HG02981 (cell line): ENCODE data around the gene NR2C1.
"Not testable (repeated sequence)": the region's sequence is repeated elsewhere in the genome, so short reads cannot be mapped to it uniquely, and the experiment has no call there.

ENCODE experiments used
- ATAC-seq: cut with Tn5 transposase; IDR thresholded peaks from one replicate; pipeline ENCODE4 v1.9.1; 2021; ENCODE audit warnings: mild to moderate bottlenecking, moderate library complexity; ENCODE audit not compliant: unreplicated experiment

The NR2C1 gene

GRCh38 chr12:95072900-95073697, at the start of gene NR2C1:
TSS of gene NR2C1 (minus strand) at chr12:95073618. CDS start at chr12:95067384, 6,234 bp downstream.
- peak; percentile 96 for ATAC-seq

DNA sequence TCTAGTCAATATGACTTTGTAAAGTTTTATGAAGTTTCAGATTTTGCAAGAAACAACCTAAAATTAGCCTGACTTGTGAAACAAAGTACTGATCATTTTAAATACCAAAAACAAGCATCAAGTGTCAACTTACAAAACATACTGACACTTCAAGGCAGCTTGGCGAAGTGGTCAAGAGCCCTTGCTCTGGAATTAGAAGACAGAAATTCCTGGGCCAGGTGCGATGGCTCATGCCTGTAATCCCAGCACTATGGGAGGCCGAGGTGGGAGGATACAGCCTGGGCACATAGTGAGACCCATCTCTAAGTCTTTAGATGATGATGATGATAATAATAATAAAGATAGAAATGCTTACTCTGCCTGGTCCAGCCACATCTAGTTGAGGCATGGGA, 45.4 kb upstream of the NR2C1 start:
- ATAC-seq: no peak

- ATAC-seq: no peak
Observed at GRCh38 chr12:95118138-95118787, 44.8 kb upstream of the NR2C1 start.

DNA sequence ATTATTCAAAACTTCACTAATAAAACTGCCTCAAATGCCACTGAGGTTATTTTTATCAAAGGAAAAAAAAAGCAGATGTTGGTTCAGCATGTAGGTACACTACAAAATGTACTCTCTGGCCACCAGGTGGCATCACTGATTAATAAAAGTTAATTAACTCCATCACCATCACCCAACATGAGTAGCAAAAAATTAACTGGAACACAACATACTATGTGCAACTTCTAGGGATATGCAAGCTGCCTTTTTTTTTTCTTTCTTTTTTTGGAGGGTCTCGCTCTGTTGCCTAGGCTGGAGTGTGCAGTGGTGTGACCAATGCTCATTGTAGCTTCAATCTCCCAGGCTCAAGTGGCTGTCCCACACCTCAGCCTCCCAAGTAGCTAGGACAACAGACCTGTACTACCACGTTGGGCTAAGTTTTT, 43.8 kb upstream of the NR2C1 start:
- ATAC-seq: peak; percentile 63

DNA sequence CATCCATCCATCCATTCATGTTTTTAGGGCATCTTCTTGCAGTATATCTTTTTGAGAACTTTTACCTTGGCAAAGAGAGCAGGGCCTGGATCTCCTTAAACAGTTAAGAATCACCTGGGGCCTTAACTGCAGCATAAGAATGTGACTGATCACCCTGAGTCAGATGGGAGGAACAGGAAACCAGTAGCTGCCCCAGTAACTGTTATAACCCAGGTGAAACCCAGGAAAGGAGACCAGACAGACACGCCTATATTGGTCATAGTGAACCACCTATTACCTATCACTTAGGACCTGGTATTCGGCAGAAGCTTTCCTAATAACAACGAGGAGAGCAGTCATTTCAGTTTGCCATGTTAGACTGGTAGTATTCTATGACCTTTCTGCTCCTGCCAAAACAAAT, 43.4 kb upstream of the NR2C1 start:
- ATAC-seq: peak; percentile 52

DNA sequence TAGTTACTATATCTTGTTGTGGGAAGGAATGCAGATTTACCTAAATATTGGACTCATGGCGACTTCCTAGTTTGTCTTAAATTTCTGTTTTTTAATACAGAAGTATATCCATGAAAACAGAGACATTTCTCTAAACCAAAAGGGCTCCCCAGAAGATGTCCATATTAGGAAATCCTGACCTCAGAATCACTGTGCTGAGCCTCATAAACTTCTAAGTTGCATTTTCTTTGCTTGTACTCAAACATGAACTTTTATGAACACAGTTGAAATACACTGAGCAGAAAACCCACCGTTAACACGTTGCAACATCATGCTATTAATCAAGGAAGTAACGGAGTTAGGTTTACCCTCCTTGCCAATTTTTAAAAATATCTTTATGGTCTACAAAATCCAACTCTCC, 42.9 kb upstream of the NR2C1 start:
- no peak for ATAC-seq

GRCh38 chr12:95115641-95116040, 42.2 kb upstream of the NR2C1 start:
- no peak for ATAC-seq

GRCh38 chr12:95114766-95115405, 41.5 kb upstream of the NR2C1 start:
- ATAC-seq: no peak

GRCh38 chr12:95107362-95107761, 33.9 kb upstream of the NR2C1 start:
- ATAC-seq: no peak

GRCh38 chr12:95105540-95105939, 32.1 kb upstream of the NR2C1 start:
- no peak for ATAC-seq

DNA sequence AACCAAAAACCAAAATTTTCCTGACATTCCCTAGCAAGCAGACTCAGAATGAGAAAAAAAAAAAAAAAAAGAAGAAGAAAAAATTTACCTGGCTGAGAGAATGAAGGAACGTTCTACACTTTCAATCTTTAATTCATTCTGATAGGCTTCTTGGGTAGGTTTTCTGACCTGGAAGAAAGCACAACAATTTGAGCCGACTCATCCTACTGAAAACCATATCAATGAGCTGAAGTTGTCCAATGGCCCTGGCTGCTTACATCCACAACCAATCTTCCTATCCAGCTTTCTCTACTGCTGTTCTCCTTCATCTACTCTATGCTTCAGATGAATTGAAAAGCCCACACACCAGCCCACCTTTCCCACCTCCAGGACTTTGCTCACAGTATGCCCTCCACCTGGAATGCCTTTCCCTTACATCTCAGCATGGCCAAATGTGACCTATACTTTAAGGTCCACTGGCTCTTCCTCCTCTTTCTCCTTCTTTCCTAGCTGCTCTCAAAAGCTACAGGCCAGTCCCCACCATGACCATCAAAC, 31.6 kb upstream of the NR2C1 start:
- no peak for ATAC-seq

DNA sequence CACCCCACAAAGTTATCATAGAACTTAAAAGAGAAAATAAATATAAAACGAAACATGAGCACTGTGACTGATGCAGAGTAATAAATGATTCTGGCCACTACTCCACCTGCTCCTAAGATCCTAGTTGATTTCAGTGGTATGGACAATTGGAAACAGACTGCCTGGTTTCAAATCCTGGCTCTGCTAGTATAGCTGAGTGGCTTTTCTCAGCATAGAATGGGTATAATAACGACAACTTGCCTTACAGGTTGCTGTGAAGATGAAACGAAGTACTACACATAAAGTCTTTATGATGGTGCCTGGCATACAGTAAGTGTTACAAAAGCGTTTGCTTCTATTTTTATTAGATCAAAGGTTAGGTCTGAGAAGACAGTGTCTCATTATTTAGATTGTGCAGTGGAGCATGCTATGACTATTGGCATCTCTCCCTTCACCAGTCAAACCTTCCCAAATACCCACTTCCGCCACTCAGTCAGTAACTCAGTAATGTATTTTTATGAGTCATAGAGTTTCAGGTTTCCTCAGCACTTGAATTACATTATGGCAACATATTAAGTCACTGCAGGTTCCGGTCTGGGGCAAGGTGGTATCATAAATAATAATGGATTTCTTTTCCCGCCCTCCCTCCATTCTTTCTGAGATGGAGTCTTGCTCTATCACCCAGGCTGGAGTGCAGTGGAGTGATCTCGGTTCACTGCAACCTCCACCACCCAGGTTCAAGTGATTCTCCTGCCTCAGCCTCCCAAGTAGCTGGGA, 29.7 kb upstream of the NR2C1 start:
- peak; percentile 99 for ATAC-seq

DNA sequence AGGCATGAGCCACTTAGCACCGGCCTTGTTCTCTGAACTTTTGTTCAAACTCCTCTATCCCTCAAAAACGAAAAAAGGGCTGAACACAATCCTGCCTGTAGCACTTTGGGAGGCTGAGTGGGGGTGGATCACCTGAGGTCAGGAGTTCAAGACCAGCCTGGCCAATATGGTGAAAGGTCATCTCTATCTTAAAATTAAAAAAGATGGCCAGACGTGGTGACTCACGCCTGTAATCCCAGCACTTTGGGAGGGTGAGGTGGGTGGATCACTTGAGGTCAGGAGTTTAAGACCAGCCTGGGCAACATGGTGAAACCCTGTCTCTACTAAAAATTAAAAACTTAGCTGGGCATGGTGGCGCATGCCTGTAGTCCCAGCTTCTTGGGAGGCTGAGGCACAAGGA, 28.5 kb upstream of the NR2C1 start:
- ATAC-seq: not testable (repeated sequence)

DNA sequence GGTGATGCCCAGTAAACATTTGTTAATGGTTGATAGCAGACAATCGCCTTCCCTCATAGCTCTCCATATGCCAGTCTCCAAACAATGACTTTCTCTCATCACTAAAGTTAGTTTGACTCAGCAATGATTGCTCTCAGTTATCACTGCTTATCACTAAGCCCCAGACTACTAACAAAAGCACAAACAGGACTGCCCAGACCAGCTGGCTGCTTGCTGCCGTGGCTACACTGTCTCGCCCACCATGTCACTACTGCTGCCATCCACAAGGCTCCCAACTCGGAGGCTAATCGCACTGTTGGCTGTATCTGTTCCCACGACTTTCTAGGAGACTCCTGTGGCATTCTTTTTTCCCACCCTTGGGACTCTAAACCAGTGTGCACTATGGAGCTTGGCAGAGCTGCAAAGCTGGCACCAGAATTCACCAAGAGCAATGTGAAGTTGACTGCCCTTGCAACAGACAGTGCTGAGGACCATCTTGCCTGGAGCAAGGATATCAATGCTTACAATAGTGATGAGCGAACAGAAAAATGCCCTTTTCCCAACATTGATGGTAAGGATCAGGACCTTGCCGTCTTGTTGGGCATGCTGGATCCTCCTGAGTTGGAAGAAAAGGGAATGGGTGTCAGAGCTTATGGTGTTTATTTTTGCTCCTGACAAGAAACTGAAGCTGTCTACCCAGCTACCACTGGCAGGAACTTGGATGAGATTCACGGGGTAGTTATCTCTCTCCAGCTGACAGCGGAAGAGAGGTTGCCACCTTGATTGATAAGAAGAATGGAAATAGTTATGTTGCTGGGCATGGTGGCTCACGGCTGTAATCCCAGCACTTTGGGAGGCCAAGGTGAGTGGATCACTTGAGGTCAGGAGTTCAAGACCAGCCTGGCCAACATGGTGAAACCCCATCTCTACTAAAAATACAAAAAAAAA, 27.1 kb upstream of the NR2C1 start:
- no peak for ATAC-seq

- ATAC-seq: no peak
Observed at GRCh38 chr12:95099270-95099790, 25.9 kb upstream of the NR2C1 start.

DNA sequence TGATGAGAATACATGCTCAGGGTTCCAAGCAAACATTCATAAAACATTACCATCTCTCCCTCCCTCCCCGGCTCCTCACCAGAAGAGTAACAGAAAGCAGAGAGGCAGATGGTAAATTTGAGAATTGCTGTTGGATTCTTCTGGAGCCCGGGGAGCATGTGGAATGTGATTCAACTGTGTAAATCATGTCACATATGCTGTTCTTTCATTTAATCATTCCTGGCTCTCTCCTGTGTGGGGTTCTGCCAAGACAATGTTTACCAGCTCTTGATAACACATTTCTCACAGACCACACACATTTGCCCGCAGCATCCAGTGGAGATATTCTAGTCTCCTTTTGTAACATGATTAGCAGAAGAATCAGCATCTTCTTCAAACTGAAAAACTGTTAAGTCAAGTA, 23.4 kb upstream of the NR2C1 start:
- ATAC-seq: no peak

GRCh38 chr12:95096378-95096777, 23.0 kb upstream of the NR2C1 start:
- ATAC-seq: no peak

DNA sequence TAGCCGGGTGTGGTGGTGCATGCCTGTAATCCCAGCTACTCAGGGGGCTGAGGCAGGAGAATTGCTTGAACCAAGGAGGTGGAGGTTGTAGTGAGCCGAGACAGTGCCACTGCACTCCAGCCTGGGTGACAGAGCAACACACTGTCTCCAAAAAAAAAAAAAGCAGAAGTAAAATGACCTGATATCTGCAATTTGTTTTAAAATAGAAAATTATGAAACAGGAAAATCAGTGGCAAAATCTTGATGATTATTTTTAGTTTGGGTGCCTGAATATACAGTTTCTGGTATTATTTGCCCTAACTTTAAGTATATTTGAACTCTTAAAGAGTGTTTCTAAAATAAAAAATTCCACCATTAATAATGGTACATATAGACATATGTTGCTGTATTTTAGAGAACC, 22.4 kb upstream of the NR2C1 start:
- not testable (repeated sequence) for ATAC-seq

DNA sequence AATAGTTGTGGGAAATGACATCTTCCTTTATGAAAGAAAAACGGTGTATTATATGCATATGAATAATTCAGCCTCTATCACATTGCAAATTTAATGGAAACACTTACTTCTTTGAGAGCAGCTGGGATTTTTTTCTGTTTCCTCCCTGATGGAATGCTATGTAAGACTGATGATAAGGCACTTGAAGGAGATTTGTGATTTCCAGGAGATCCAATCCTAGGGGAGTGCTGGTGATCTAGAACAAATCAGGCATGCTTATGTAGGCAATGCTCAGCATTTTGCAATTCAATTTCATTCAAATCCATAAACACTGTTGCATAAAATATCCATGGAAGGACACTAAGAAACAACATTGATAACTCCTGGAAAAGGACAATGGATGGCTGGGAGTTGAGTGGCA, 16.0 kb upstream of the NR2C1 start:
- ATAC-seq: no peak

DNA sequence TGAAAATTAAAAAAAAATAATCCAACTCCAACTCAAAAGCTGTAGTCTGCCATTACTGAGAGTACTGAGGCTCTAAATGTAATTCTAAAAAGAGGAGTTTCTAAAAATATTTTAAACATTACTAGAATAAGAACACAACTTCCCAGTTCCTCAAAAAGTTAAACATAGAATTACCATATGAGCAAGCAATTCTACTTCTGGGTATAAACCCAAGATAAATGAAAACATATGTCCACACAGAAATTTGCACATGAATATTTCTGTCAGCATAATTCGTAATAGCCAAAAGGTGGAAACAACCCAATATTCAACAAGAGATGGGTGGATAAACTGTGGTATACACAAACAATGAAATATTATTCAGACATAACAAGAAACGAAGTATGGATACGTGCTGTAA, 15.0 kb upstream of the NR2C1 start:
- no peak for ATAC-seq
